ENCODE data around the gene AMZ1.
"Not testable (repeated sequence)": the region's sequence is repeated elsewhere in the genome, so short reads cannot be mapped to it uniquely, and the experiment has no call there.

Gene AMZ1

GRCh38 chr7:2715341-2716231 is 27.6 kb downstream of the AMZ1 start:
- peak overlapping the region; percentile 51 for H3K27ac Mint-ChIP-seq (ENCODE audit: low read depth)

DNA sequence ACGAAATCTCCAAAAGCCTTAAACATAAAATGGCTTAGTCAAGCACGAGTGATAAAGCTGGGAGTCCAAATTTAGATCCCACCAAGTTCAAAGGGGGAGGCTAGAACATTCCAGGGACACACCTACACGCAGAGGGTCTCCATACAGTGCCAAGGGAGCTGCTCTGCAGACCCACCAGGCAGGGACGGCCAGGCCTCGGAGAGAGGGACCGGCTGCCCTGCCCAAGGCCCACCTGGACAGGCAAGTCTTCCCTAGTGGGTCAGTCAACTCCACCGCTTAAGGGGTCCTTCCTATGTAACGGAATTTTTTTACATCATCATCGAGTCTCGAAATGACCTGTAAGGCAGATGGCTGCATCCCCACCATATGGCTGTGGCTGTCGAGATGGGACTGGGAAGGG is 28.5 kb downstream of the AMZ1 start:
- Mint-ChIP-seq H3K9me3 (no peaks in the 10 kb centered on the region), H3K4me3 (no peak overlapping the region), H3K4me1 (peaks cover 41% of the 10 kb centered on the region), H3K36me3 (ENCODE audit: insufficient read depth) (peaks cover 10% of the 10 kb centered on the region), H3K27ac (ENCODE audit: low read depth) (peak overlapping the region; percentile 75), H3K27me3 (no peaks in the 10 kb centered on the region)
- no peak for DNase-seq (ENCODE audit: low spot score in 2 of 2)
- ATAC-seq (replicated peaks; ENCODE audit: extremely low read depth, poor library complexity, severe bottlenecking), result no peak

More at GRCh38 chr7:2715341-2716231, 27.6 kb downstream of the AMZ1 start:
- no peak for DNase-seq (ENCODE audit: low spot score in 2 of 2)
- Mint-ChIP-seq H3K36me3 (ENCODE audit: insufficient read depth) (peaks cover 8% of the 10 kb centered on the region), H3K9me3 (no peaks in the 10 kb centered on the region), H3K4me1 (peaks cover 43% of the 10 kb centered on the region), H3K27me3 (no peaks in the 10 kb centered on the region), H3K4me3 (peak overlapping the region; percentile 37)
- peak; percentile 59 for ATAC-seq (replicated peaks; ENCODE audit: extremely low read depth, poor library complexity, severe bottlenecking)

DNA sequence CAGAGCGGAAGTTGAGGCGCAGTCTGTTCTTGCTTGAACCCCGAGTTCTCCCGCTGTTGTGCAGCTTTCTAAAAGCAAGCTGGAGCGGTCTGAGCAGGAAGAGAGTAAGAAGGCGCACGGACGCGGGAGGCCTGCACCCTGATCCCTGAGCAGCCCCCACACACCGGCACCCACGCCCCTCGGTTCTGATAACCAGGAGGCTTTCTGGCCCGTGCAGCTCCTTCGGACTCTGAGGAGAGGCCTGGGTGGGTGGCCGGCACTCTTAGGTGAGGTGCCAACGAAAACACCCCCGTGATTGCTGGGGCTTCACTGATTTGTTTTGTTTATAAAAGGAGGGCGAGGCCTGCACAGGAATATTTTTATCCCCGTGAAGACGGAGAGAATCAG is 28.9 kb downstream of the AMZ1 start:
- Mint-ChIP-seq H3K27me3 (no peaks in the 10 kb centered on the region), H3K27ac (ENCODE audit: low read depth) (peak overlapping the region; percentile 75), H3K4me1 (peaks cover 40% of the 10 kb centered on the region), H3K36me3 (ENCODE audit: insufficient read depth) (peaks cover 10% of the 10 kb centered on the region), H3K4me3 (no peak overlapping the region), H3K9me3 (no peaks in the 10 kb centered on the region)
- ATAC-seq (replicated peaks; ENCODE audit: extremely low read depth, poor library complexity, severe bottlenecking) (no peak), DNase-seq (ENCODE audit: low spot score in 2 of 2) (no peak)

GRCh38 chr7:2717293-2718261 is 29.6 kb downstream of the AMZ1 start:
- no peak overlapping the region for H3K27ac Mint-ChIP-seq (ENCODE audit: low read depth)
- H3K4me1 Mint-ChIP-seq, result peaks cover 40% of the 10 kb centered on the region
- H3K9me3 Mint-ChIP-seq, result no peaks in the 10 kb centered on the region
- no peaks in the 10 kb centered on the region for H3K27me3 Mint-ChIP-seq
- no peak for ATAC-seq (replicated peaks; ENCODE audit: extremely low read depth, poor library complexity, severe bottlenecking)
- DNase-seq (ENCODE audit: low spot score in 2 of 2), result no peak
- H3K36me3 Mint-ChIP-seq (ENCODE audit: insufficient read depth), result peaks cover 10% of the 10 kb centered on the region
- H3K4me3 Mint-ChIP-seq, result no peak overlapping the region

DNA sequence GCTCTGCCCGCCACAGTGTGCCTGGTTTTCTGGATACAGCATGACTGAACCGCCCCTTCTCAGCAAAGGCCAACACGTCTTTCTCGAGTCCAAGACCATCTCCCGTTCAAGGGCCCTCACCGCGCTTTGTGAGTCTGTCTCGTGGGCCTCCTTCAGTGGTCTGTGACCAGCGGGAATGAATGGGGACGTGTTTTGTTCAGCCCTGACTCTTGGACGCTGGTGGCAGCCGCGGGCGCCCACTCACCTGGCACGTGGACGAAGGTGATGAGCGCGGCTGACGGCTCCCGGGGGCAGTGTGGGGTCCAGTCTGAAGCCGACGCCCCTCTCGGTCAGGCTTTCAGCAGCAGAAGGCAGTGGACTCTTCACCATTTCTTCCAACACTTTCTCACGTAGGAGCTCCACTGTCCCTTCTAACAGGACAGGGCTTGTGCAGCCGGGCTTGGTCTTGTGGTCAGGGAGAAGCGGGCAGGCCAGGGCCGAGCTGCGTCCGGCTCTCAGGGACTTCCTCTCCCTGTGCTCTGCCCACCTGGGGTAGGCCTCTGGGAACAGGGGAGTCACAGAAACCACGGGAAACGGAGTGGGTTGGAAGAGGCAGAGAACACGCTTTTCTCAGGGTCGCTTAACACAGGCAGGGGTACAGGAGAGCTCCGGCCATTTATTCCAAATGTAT is 30.4 kb downstream of the AMZ1 start:
- no peak overlapping the region for H3K27ac Mint-ChIP-seq (ENCODE audit: low read depth)
- peaks cover 40% of the 10 kb centered on the region for H3K4me1 Mint-ChIP-seq
- no peaks in the 10 kb centered on the region for H3K9me3 Mint-ChIP-seq
- ATAC-seq (replicated peaks; ENCODE audit: extremely low read depth, poor library complexity, severe bottlenecking) (no peak), DNase-seq (ENCODE audit: low spot score in 2 of 2) (no peak)
- no peak overlapping the region for H3K4me3 Mint-ChIP-seq
- peaks cover 10% of the 10 kb centered on the region for H3K36me3 Mint-ChIP-seq (ENCODE audit: insufficient read depth)
- H3K27me3 Mint-ChIP-seq, result no peaks in the 10 kb centered on the region

DNA sequence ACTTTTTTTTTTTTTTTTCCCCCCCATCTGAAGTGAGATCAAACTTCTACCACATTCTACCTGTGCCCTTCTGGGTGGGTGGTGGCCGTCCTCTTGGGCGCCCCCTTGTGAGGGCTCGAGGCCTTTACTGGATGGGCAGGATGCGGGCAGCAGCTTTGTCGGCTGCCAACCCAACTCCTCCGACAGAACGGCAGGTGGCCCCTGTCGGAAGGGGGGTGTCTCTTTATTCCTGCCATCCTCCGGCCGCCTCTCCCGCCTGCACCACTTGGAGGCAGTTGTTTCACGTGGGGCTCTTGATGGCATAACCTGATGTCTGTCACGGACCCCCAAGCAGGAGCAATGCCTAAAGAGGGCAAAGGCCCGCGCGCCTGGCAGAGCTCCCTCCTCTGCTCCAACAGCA is 31.0 kb downstream of the AMZ1 start:
- H3K4me3 Mint-ChIP-seq, result no peak overlapping the region
- peaks cover 40% of the 10 kb centered on the region for H3K4me1 Mint-ChIP-seq
- ATAC-seq (replicated peaks; ENCODE audit: extremely low read depth, poor library complexity, severe bottlenecking) (peak; percentile 40), DNase-seq (ENCODE audit: low spot score in 2 of 2) (peak; percentile 46 to 62)
- no peaks in the 10 kb centered on the region for H3K27me3 Mint-ChIP-seq
- H3K36me3 Mint-ChIP-seq (ENCODE audit: insufficient read depth), result peaks cover 10% of the 10 kb centered on the region
- no peak overlapping the region for H3K27ac Mint-ChIP-seq (ENCODE audit: low read depth)
- no peaks in the 10 kb centered on the region for H3K9me3 Mint-ChIP-seq

- no peak for ATAC-seq (replicated peaks; ENCODE audit: extremely low read depth, poor library complexity, severe bottlenecking)
- no peak overlapping the region for H3K27ac Mint-ChIP-seq (ENCODE audit: low read depth)
- no peak for DNase-seq (ENCODE audit: low spot score in 2 of 2)
- no peaks in the 10 kb centered on the region for H3K9me3 Mint-ChIP-seq
- no peak overlapping the region for H3K4me3 Mint-ChIP-seq
- H3K36me3 Mint-ChIP-seq (ENCODE audit: insufficient read depth), result peaks cover 7% of the 10 kb centered on the region
- H3K4me1 Mint-ChIP-seq, result peaks cover 36% of the 10 kb centered on the region
- H3K27me3 Mint-ChIP-seq, result no peaks in the 10 kb centered on the region
Observed at GRCh38 chr7:2720024-2720423, 32.0 kb downstream of the AMZ1 start.

- H3K4me3 Mint-ChIP-seq, result no peak overlapping the region
Observed at GRCh38 chr7:2721842-2722241, 33.8 kb downstream of the AMZ1 start.

DNA sequence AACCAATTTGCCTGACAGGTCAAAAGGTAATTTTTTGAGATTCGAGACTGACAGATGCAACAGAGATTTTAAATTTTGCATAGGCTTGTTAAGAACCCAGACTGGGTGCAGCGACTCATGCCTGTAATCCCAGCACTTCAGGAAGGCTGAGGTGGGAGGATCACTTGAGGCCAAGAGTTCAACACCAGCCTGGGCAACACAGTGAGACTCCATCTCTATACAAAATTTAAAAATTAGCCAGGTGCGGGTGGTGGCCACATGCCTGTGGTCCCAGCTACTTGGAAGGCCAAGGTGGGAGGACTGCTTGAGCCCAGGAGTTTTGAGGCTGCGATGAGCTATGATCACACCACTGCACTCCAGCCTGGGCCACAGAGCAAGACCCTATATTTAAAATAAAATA is 34.6 kb downstream of the AMZ1 start:
- H3K4me3 Mint-ChIP-seq, result no peak overlapping the region
- no peak overlapping the region for H3K27ac Mint-ChIP-seq (ENCODE audit: low read depth)
- no peak for ATAC-seq (replicated peaks; ENCODE audit: extremely low read depth, poor library complexity, severe bottlenecking)
- peaks cover 19% of the 10 kb centered on the region for H3K4me1 Mint-ChIP-seq
- no peak for DNase-seq (ENCODE audit: low spot score in 2 of 2)
- H3K36me3 Mint-ChIP-seq (ENCODE audit: insufficient read depth), result peaks cover 8% of the 10 kb centered on the region
- H3K9me3 Mint-ChIP-seq, result no peaks in the 10 kb centered on the region
- no peaks in the 10 kb centered on the region for H3K27me3 Mint-ChIP-seq

More at GRCh38 chr7:2721842-2722241, 33.8 kb downstream of the AMZ1 start:
- Mint-ChIP-seq H3K36me3 (ENCODE audit: insufficient read depth) (peaks cover 7% of the 10 kb centered on the region), H3K9me3 (no peaks in the 10 kb centered on the region), H3K27ac (ENCODE audit: low read depth) (no peak overlapping the region), H3K4me1 (peaks cover 20% of the 10 kb centered on the region), H3K27me3 (no peaks in the 10 kb centered on the region)
- ATAC-seq (replicated peaks; ENCODE audit: extremely low read depth, poor library complexity, severe bottlenecking), result no peak
- no peak for DNase-seq (ENCODE audit: low spot score in 2 of 2)

GRCh38 chr7:2723138-2723850 is 35.3 kb downstream of the AMZ1 start:
- H3K4me3 Mint-ChIP-seq, result no peak overlapping the region
- H3K9me3 Mint-ChIP-seq, result no peaks in the 10 kb centered on the region
- DNase-seq (ENCODE audit: low spot score in 2 of 2), result no peak
- peaks cover 17% of the 10 kb centered on the region for H3K4me1 Mint-ChIP-seq
- no peaks in the 10 kb centered on the region for H3K27me3 Mint-ChIP-seq
- no peak for ATAC-seq (replicated peaks; ENCODE audit: extremely low read depth, poor library complexity, severe bottlenecking)
- no peak overlapping the region for H3K27ac Mint-ChIP-seq (ENCODE audit: low read depth)
- peaks cover 8% of the 10 kb centered on the region for H3K36me3 Mint-ChIP-seq (ENCODE audit: insufficient read depth)

DNA sequence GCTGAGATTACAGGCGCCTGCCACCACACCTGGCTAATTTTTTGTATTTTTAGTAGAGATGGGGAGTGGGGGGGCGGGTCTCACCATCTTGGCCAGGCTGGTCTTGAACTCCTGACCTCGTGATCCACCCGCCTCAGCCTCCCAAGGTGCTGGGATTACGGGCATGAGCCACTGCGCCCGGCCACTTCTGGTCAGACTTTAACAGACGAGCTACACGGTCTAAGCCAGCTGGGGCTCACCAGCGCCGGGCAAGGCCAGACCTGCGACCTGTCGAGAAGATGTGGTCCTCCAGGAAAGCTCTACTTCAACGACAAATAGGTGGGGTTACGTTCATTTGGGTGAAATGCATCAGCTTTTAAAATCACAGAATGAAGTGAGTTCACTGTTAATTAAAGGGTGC is 36.0 kb downstream of the AMZ1 start:
- H3K27me3 Mint-ChIP-seq; H3K9me3 Mint-ChIP-seq; H3K4me3 Mint-ChIP-seq; ATAC-seq (replicated peaks; ENCODE audit: extremely low read depth, poor library complexity, severe bottlenecking); H3K36me3 Mint-ChIP-seq (ENCODE audit: insufficient read depth); H3K27ac Mint-ChIP-seq (ENCODE audit: low read depth); DNase-seq (ENCODE audit: low spot score in 2 of 2): not testable (repeated sequence)
- H3K4me1 Mint-ChIP-seq, result peaks cover 11% of the 10 kb centered on the region

Measured in central memory CD8-positive, alpha-beta T cell (primary cell).